Subcutaneous abdominal adipose tissue (tissue), 5 donors: ENCODE measurements around the gene RUFY1.
A peak's percentile ranks its signal among the peaks of the same experiment; 100 is the strongest.
"Not testable (repeated sequence)": the region's sequence is repeated elsewhere in the genome, so short reads cannot be mapped to it uniquely, and the experiment has no call there.

Experiments used
- H3K27ac ChIP-seq: one replicate; pipeline ENCODE4 v1.7.0; 2013; ENCODE audit warnings: low read depth, mild to moderate bottlenecking, inconsistent platforms, low read length, moderate library complexity
- H3K27me3 ChIP-seq, 5 donors: one replicate each; pipeline ENCODE4 v1.7.0; 2013; ENCODE audit warnings: low read length in 5 of 5, inconsistent platforms in 1 of 5; ENCODE audit not compliant: control insufficient read depth in 5 of 5, insufficient read depth in 4 of 5
- H3K36me3 ChIP-seq, 5 donors: one replicate each; pipeline ENCODE4 v1.7.0; 2013; ENCODE audit warnings: low read length in 5 of 5; ENCODE audit not compliant: control insufficient read depth in 5 of 5, insufficient read depth in 5 of 5
- H3K4me1 ChIP-seq, 5 donors: one replicate each; pipeline ENCODE4 v1.7.0; 2013; ENCODE audit warnings: low read length in 5 of 5, mild to moderate bottlenecking in 3 of 5, moderate library complexity in 1 of 5; ENCODE audit not compliant: control insufficient read depth in 5 of 5, insufficient read depth in 5 of 5
- H3K4me3 ChIP-seq, 5 donors: one replicate each; pipeline ENCODE4 v1.7.0; 2013; ENCODE audit warnings: low read length in 5 of 5, low read depth in 1 of 5
- H3K9ac ChIP-seq, 5 donors: one replicate each; pipeline ENCODE4 v1.7.0; 2013; ENCODE audit warnings: low read length in 5 of 5, mild to moderate bottlenecking in 4 of 5, moderate library complexity in 3 of 5
- H3K9me3 ChIP-seq, 5 donors: one replicate each; pipeline ENCODE4 v1.7.0; 2013; ENCODE audit warnings: low read length in 5 of 5; ENCODE audit not compliant: control insufficient read depth in 5 of 5
- donor health status: healthy.
- donor health status: healthy.
- donor health status: healthy.
- donor health status: healthy.
- donor health status: healthy.

Gene RUFY1, protein sequence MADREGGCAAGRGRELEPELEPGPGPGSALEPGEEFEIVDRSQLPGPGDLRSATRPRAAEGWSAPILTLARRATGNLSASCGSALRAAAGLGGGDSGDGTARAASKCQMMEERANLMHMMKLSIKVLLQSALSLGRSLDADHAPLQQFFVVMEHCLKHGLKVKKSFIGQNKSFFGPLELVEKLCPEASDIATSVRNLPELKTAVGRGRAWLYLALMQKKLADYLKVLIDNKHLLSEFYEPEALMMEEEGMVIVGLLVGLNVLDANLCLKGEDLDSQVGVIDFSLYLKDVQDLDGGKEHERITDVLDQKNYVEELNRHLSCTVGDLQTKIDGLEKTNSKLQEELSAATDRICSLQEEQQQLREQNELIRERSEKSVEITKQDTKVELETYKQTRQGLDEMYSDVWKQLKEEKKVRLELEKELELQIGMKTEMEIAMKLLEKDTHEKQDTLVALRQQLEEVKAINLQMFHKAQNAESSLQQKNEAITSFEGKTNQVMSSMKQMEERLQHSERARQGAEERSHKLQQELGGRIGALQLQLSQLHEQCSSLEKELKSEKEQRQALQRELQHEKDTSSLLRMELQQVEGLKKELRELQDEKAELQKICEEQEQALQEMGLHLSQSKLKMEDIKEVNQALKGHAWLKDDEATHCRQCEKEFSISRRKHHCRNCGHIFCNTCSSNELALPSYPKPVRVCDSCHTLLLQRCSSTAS

DNA sequence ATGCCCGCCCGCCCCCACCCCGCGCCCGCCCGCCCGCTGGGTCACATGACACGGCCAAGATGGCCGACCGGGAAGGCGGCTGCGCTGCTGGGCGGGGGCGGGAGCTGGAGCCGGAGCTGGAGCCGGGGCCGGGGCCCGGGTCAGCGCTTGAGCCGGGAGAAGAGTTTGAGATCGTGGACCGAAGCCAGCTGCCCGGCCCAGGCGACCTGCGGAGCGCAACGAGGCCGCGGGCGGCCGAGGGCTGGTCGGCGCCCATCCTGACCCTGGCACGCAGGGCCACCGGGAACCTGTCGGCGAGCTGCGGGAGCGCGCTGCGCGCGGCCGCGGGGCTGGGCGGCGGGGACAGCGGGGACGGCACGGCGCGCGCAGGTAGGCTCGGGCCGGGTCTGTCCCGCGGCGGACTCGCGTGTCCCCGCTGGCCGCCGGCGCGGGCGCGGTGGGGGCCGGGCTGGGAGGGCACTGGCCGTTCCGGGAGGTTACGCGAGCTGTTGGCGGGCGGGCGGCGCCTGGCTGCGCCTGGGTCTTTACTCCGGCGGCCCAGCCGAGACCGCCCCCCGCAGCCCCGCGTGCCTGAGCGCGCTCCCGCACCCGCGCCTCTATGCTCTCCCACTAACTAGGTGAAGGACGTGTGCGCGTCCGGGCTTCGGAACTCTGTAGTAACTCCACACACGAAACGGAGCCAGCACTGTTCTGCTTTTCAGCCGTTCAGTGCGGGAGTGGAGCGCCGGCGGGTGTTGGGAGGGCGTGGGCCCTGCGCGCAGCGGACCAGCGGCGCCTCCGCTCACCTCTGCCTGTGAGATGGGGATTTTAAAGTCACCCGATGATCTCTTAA, at the start of gene RUFY1:
Gene RUFY1, plus strand, starts transcription at position 44 of the 832 bp plus-strand sequence. Its CDS starts 16 bp downstream, at position 60.
- Histone ChIP-seq H3K27ac (peak within 1 kb of the TSS; percentile 96), H3K4me1 (peaks cover 7 to 39% (median 33%) of the 10 kb centered on the region in 5 donors), H3K9ac (peak within 1 kb of the TSS; percentile 63 to 97 (median 89)), H3K36me3 (no peaks in the 10 kb centered on the region), H3K27me3 (no peaks in the 10 kb centered on the region), H3K9me3 (no peaks in the 10 kb centered on the region), H3K4me3 (peak within 1 kb of the TSS; percentile 82 to 92 (median 83))

DNA sequence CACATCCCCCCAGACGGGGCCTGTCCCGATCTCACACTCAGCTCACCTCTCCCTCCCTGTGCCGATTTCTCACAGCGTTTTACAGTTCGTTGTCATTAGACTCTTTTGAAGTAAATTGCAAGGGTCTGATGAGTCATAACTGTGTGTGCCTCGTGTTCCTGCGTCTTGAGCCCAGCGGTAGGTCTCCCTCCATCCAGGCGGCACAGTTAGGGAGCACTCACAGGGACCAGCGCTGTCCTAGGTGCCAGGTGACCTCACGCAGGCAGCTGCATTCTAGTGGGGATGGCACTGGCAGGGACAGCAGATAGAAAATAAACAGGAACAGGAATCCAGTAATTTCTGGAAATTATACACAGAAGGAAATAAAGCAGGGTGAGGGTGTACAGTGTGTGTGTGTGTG, 48.4 kb upstream of the RUFY1 start:
- H3K27ac ChIP-seq, H3K9ac ChIP-seq, H3K9me3 ChIP-seq, H3K36me3 ChIP-seq, H3K4me3 ChIP-seq, H3K4me1 ChIP-seq, H3K27me3 ChIP-seq: not testable (repeated sequence)

DNA sequence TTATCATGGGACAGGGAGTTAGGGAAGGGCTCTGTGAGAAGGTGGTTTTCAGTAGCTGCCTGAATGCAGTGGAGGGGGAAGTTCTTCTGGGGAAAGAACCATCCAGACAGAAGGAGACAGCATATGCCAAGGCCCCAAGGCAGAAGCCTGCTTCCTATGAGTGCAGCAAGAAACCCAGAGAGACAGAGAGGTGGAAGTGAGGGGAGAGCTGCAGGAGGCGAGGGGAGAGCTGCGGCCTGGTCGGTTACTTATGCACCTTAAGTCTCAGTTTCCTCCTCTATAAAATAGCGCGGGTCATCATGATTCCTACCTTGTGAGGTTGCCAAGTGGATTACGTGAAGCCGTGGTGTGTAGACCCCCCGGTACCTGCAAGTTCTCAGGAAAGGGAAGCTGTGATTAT, 47.9 kb upstream of the RUFY1 start:
- not testable (repeated sequence) for H3K27ac ChIP-seq, H3K4me3 ChIP-seq, H3K9ac ChIP-seq, H3K9me3 ChIP-seq, H3K4me1 ChIP-seq, H3K27me3 ChIP-seq, H3K36me3 ChIP-seq

DNA sequence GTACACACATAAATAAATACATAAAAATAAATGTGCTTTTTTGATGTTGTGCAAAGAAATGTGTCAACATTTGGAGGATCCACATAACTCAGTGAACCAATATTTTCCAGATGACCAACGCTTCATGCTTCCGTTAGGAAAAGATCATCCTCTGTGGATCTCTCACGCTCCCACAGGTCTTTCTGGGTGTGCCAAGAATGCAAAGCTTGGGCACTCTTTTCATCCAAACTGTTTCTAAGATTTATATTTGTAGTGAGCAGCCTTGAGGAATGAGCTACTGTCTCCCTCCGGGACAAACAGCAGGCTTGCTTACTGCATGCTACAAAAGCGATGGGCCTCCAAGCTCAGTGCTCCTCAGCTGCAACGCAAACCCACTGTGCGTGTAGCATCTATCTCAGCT, 46.2 kb upstream of the RUFY1 start:
- H3K27ac ChIP-seq, result no peak overlapping the region
- H3K9ac ChIP-seq, result no peak overlapping the region
- H3K9me3 ChIP-seq, result no peaks in the 10 kb centered on the region
- no peaks in the 10 kb centered on the region for H3K27me3 ChIP-seq
- no peak overlapping the region for H3K4me3 ChIP-seq
- no peaks in the 10 kb centered on the region for H3K36me3 ChIP-seq
- H3K4me1 ChIP-seq, result no peaks in the 10 kb centered on the region

DNA sequence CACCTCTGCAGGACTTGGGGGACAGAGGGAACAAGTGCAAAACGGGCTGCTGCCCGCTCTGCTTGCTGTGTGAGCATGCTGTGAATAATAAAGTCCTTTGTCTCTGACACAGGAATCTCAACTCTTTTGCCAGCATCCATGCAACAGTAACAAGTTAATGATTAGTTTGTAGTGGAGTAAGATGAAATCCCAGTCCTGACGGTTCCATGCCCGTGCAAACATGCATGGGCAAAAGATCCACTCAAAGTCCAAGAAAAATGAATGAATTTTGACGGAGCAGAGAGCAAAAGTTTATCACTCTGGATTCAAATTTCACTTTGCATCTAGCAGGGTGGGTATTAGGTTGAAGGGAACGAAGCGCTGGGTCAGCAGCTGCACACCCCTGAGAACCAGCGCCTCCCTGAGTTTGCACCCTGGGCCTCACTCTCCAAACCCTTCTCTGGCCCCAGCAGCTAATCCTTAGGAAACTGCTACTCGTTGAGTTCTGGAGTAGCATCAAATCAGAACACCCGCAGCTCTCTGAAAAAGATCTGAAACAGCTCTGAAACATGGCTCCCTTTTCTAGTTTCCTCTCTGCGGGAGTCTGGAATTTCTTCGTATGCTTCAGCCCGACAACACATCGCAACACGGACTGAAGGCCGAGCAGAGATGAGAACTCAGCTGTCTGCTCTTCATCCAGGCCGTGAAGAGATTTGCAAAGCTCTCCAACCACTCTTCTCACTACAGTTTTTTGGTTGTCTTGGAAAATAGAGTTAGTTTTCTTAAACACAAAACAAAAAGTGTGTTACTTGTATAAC, 45.6 kb upstream of the RUFY1 start:
- H3K27ac ChIP-seq, result no peak overlapping the region

DNA sequence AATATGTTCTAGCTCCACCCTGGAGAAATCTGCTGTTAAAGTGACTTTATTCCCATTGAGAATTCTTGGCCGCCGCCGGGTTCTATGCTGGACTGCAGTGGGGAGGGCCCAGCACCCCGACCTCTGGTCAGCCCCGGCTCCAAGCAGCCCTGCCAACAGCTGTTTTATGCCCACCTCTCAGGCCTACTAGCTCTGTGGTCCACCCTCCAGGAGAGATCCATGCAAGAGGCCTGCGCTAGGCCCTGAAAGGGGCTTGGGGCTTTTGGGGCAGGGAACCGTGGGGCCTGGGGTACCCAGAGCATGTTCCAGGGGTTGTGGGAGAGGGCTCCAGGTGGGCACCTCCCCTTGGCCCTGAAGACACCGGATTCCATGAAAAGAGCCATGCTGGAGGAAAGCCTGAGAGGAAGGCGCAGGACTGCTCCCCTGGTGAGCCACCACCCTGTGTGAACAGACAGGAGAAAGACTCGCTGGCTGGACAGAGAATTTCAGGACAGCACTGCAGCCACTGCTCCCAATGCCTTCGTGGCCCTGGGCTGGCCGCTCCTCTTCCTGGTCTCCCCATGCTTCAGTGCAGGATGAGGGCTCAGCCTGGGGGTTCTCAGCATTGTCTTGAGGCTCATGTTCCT, 44.6 kb upstream of the RUFY1 start:
- Histone ChIP-seq H3K4me3 (no peak overlapping the region), H3K4me1 (no peaks in the 10 kb centered on the region), H3K27me3 (no peaks in the 10 kb centered on the region), H3K9me3 (no peaks in the 10 kb centered on the region), H3K9ac (no peak overlapping the region), H3K36me3 (no peaks in the 10 kb centered on the region), H3K27ac (no peak overlapping the region)

More for the DNA sequence above, 45.6 kb upstream of the RUFY1 start:
- no peaks in the 10 kb centered on the region for H3K4me1 ChIP-seq
- H3K36me3 ChIP-seq, result no peaks in the 10 kb centered on the region
- H3K9ac ChIP-seq, result no peak overlapping the region
- no peaks in the 10 kb centered on the region for H3K9me3 ChIP-seq
- H3K4me3 ChIP-seq, result no peak overlapping the region
- H3K27me3 ChIP-seq, result no peaks in the 10 kb centered on the region

DNA sequence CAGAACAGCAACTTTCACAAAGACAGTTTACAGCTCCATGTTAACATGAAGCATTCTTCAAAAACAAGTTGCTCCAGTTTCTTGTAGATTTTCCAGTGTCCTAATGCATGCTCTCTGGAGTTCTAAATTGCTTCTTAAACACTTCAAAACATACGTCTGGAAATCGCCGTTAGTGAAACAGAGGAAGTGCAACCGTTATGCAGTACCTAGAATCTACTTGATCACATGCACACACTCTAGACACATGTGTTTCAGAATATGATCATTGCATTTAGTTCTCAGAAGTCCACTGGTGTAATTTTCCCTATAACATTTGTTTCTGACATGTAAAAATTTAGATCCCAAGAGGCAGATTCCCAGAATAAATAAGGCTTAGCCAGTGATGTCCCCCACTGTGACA, 41.1 kb upstream of the RUFY1 start:
- Histone ChIP-seq H3K27ac (no peak overlapping the region), H3K4me3 (no peak overlapping the region), H3K9me3 (no peaks in the 10 kb centered on the region), H3K4me1 (no peaks in the 10 kb centered on the region), H3K9ac (no peak overlapping the region), H3K27me3 (no peaks in the 10 kb centered on the region), H3K36me3 (no peaks in the 10 kb centered on the region)

DNA sequence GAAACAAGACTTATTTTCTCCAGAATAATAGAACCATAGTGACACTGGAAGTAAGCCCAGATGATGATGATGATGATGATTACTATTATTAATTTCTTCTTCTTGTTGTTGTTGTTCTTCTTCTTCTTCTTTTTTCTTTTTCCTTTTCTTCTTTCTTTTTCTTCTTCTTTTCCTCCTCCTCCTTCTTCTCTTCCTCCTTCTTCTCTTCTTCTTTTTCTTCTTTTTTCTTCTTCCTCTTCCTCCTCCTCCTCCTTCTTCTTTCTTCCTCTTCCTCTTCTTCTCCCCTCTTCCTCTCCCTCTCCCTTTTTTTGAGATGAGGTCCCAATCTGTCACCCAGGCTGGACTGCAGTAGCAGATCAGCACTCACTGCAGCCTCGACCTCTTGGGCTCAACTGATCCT, 40.5 kb upstream of the RUFY1 start:
- no peak overlapping the region for H3K4me3 ChIP-seq
- H3K9me3 ChIP-seq, result no peaks in the 10 kb centered on the region
- no peak overlapping the region for H3K9ac ChIP-seq
- H3K27me3 ChIP-seq, result no peaks in the 10 kb centered on the region
- H3K27ac ChIP-seq, result no peak overlapping the region
- no peaks in the 10 kb centered on the region for H3K4me1 ChIP-seq
- no peaks in the 10 kb centered on the region for H3K36me3 ChIP-seq

DNA sequence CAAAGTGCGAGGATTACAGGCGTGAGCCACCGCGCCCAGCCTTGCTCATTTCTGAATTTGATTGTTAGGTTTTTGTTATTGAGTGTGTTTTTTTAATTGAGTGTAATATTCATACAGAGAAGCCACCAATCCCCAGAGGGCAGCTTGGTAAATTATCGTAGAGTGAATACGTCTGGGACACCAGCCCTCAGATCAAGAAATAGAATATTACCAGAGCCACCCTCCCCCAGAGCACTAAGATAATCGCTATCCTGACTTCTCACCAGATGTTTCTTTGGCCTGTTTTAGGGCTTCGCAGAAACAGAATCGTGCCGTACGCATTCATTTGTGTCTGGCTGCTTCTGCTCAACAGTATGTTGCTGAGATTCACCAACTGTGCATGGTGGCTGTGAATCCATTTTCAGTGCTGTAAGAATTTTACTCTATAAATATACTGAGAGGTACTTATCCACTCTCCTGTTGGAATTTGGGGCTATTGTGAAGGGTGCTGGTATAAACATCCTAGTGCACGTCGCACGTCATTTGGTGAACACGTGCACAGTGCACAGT, 37.8 kb upstream of the RUFY1 start:
- Histone ChIP-seq H3K27ac (no peak overlapping the region), H3K4me1 (no peaks in the 10 kb centered on the region), H3K4me3 (no peak overlapping the region), H3K36me3 (no peaks in the 10 kb centered on the region), H3K9me3 (no peaks in the 10 kb centered on the region), H3K9ac (no peak overlapping the region), H3K27me3 (peaks cover 0 to 5% (median 0%) of the 10 kb centered on the region in 5 donors)
